ENCODE results near the gene MIB2. TPM values are rescaled to one million over a fixed set of nuclear protein-coding genes. Genes with fewer than 3 reads are reported as not detected.

MIB2 gene
- polyA plus RNA-seq, 4 donors, result 44.7 to 213 (median 116) TPM

- Histone ChIP-seq H3K27me3 (ENCODE audit: control insufficient read depth in 3 of 3, insufficient read depth in 3 of 3, low read length in 3 of 3) (peaks cover 0 to 38% (median 3%) of the 10 kb centered on the region in 3 donors), H3K4me3 (ENCODE audit: low read depth in 1 of 3, low read length in 3 of 3) (no peak overlapping the region), H3K36me3 (ENCODE audit: control insufficient read depth in 3 of 3, insufficient read depth in 2 of 3, low read depth in 1 of 3, low read length in 3 of 3) (peaks cover 0 to 2% (median 0%) of the 10 kb centered on the region in 3 donors), H3K9me3 (ENCODE audit: control insufficient read depth in 2 of 2, insufficient read depth in 1 of 2, low read depth in 1 of 2, low read length in 1 of 2) (no peaks in the 10 kb centered on the region), H3K27ac (ENCODE audit: low read depth in 1 of 3, low read length in 2 of 3) (no peak overlapping the region), H3K4me1 (ENCODE audit: control insufficient read depth in 3 of 3, insufficient read depth in 2 of 3, low read depth in 1 of 3, low read length in 2 of 3) (no peaks in the 10 kb centered on the region)
- WGBS, 3 donors, result 84 to 92% (median 91%) methylated on average over 10 to 17 of the region's 17 CpGs
- DNase-seq (no peak), FAIRE-seq (no peak)
These were observed 9.6 kb upstream of the MIB2 start for GRCh38 chr1:1605724-1606123.

GRCh38 chr1:1606232-1606631 is 9.1 kb upstream of the MIB2 start:
- H3K36me3 ChIP-seq (ENCODE audit: control insufficient read depth in 3 of 3, insufficient read depth in 2 of 3, low read depth in 1 of 3, low read length in 3 of 3), result peaks cover 0 to 2% (median 0%) of the 10 kb centered on the region in 3 donors
- DNase-seq (no peak), FAIRE-seq (no peak)
- no peaks in the 10 kb centered on the region for H3K9me3 ChIP-seq (ENCODE audit: control insufficient read depth in 2 of 2, insufficient read depth in 1 of 2, low read depth in 1 of 2, low read length in 1 of 2)
- H3K27ac ChIP-seq (ENCODE audit: low read depth in 1 of 3, low read length in 2 of 3), result no peak overlapping the region
- peaks cover 0 to 33% (median 3%) of the 10 kb centered on the region in 3 donors for H3K27me3 ChIP-seq (ENCODE audit: control insufficient read depth in 3 of 3, insufficient read depth in 3 of 3, low read length in 3 of 3)
- no peaks in the 10 kb centered on the region for H3K4me1 ChIP-seq (ENCODE audit: control insufficient read depth in 3 of 3, insufficient read depth in 2 of 3, low read depth in 1 of 3, low read length in 2 of 3)
- no peak overlapping the region for H3K4me3 ChIP-seq (ENCODE audit: low read depth in 1 of 3, low read length in 3 of 3)
- WGBS, 3 donors, result 74 to 82% (median 77%) methylated on average over 8 to 13 of the region's 13 CpGs

GRCh38 chr1:1609822-1610485 is 5.3 kb upstream of the MIB2 start:
- Histone ChIP-seq H3K36me3 (ENCODE audit: control insufficient read depth in 3 of 3, insufficient read depth in 2 of 3, low read depth in 1 of 3, low read length in 3 of 3) (peaks cover 0 to 2% (median 0%) of the 10 kb centered on the region in 3 donors), H3K9me3 (ENCODE audit: control insufficient read depth in 2 of 2, insufficient read depth in 1 of 2, low read depth in 1 of 2, low read length in 1 of 2) (no peaks in the 10 kb centered on the region), H3K27me3 (ENCODE audit: control insufficient read depth in 3 of 3, insufficient read depth in 3 of 3, low read length in 3 of 3) (peaks cover 0 to 1% (median 0%) of the 10 kb centered on the region in 3 donors), H3K4me3 (ENCODE audit: low read depth in 1 of 3, low read length in 3 of 3) (no peak overlapping the region), H3K27ac (ENCODE audit: low read depth in 1 of 3, low read length in 2 of 3) (no peak overlapping the region), H3K4me1 (ENCODE audit: control insufficient read depth in 3 of 3, insufficient read depth in 2 of 3, low read depth in 1 of 3, low read length in 2 of 3) (peaks cover 0 to 7% (median 0%) of the 10 kb centered on the region in 3 donors)
- FAIRE-seq (no peak), DNase-seq (no peak)
- 71 to 77% (median 76%) methylated on average over 12 of the region's 12 CpGs for WGBS, 3 donors

GRCh38 chr1:1610796-1611195 is 4.5 kb upstream of the MIB2 start:
- DNase-seq, result no peak
- 76 to 89% (median 84%) methylated on average over 9 of the region's 9 CpGs for WGBS, 3 donors
- peaks cover 0 to 7% (median 0%) of the 10 kb centered on the region in 3 donors for H3K4me1 ChIP-seq (ENCODE audit: control insufficient read depth in 3 of 3, insufficient read depth in 2 of 3, low read depth in 1 of 3, low read length in 2 of 3)
- H3K27me3 ChIP-seq (ENCODE audit: control insufficient read depth in 3 of 3, insufficient read depth in 3 of 3, low read length in 3 of 3), result no peaks in the 10 kb centered on the region
- H3K4me3 ChIP-seq (ENCODE audit: low read depth in 1 of 3, low read length in 3 of 3), result no peak overlapping the region
- no peak overlapping the region for H3K27ac ChIP-seq (ENCODE audit: low read depth in 1 of 3, low read length in 2 of 3)
- no peak for FAIRE-seq
- H3K9me3 ChIP-seq (ENCODE audit: control insufficient read depth in 2 of 2, insufficient read depth in 1 of 2, low read depth in 1 of 2, low read length in 1 of 2), result no peaks in the 10 kb centered on the region
- peaks cover 0 to 2% (median 0%) of the 10 kb centered on the region in 3 donors for H3K36me3 ChIP-seq (ENCODE audit: control insufficient read depth in 3 of 3, insufficient read depth in 2 of 3, low read depth in 1 of 3, low read length in 3 of 3)

- peaks cover 0 to 2% (median 2%) of the 10 kb centered on the region in 3 donors for H3K36me3 ChIP-seq (ENCODE audit: control insufficient read depth in 3 of 3, insufficient read depth in 2 of 3, low read depth in 1 of 3, low read length in 3 of 3)
- no peak overlapping the region for H3K27ac ChIP-seq (ENCODE audit: low read depth in 1 of 3, low read length in 2 of 3)
- H3K4me1 ChIP-seq (ENCODE audit: control insufficient read depth in 3 of 3, insufficient read depth in 2 of 3, low read depth in 1 of 3, low read length in 2 of 3), result peaks cover 0 to 15% (median 5%) of the 10 kb centered on the region in 3 donors
- 85 to 96% (median 87%) methylated on average over 3 of the region's 3 CpGs for WGBS, 3 donors
- DNase-seq (no peak), FAIRE-seq (no peak)
- no peaks in the 10 kb centered on the region for H3K9me3 ChIP-seq (ENCODE audit: control insufficient read depth in 2 of 2, insufficient read depth in 1 of 2, low read depth in 1 of 2, low read length in 1 of 2)
- H3K4me3 ChIP-seq (ENCODE audit: low read depth in 1 of 3, low read length in 3 of 3), result no peak overlapping the region
- H3K27me3 ChIP-seq (ENCODE audit: control insufficient read depth in 3 of 3, insufficient read depth in 3 of 3, low read length in 3 of 3), result no peaks in the 10 kb centered on the region
These were observed 3.2 kb upstream of the MIB2 start for GRCh38 chr1:1612104-1612400.

GRCh38 chr1:1613509-1614082 is 1.7 kb upstream of the MIB2 start:
- no peak for DNase-seq
- Histone ChIP-seq H3K27me3 (ENCODE audit: control insufficient read depth in 3 of 3, insufficient read depth in 3 of 3, low read length in 3 of 3) (no peaks in the 10 kb centered on the region), H3K9me3 (ENCODE audit: control insufficient read depth in 2 of 2, insufficient read depth in 1 of 2, low read depth in 1 of 2, low read length in 1 of 2) (no peaks in the 10 kb centered on the region), H3K4me1 (ENCODE audit: control insufficient read depth in 3 of 3, insufficient read depth in 2 of 3, low read depth in 1 of 3, low read length in 2 of 3) (peaks cover 0 to 15% (median 5%) of the 10 kb centered on the region in 3 donors), H3K27ac (ENCODE audit: low read depth in 1 of 3, low read length in 2 of 3) (peak overlapping the region in 1 of 3 donors; percentile 76), H3K4me3 (ENCODE audit: low read depth in 1 of 3, low read length in 3 of 3) (peak overlapping the region in 1 of 3 donors; percentile 100), H3K36me3 (ENCODE audit: control insufficient read depth in 3 of 3, insufficient read depth in 2 of 3, low read depth in 1 of 3, low read length in 3 of 3) (peaks cover 0 to 16% (median 2%) of the 10 kb centered on the region in 3 donors)
- no peak for FAIRE-seq
- 17 to 63% (median 32%) methylated on average over 11 of the region's 11 CpGs for WGBS, 3 donors

- peaks cover 0 to 24% (median 2%) of the 10 kb centered on the region in 3 donors for H3K36me3 ChIP-seq (ENCODE audit: control insufficient read depth in 3 of 3, insufficient read depth in 2 of 3, low read depth in 1 of 3, low read length in 3 of 3)
- H3K27me3 ChIP-seq (ENCODE audit: control insufficient read depth in 3 of 3, insufficient read depth in 3 of 3, low read length in 3 of 3), result no peaks in the 10 kb centered on the region
- DNase-seq, result peak; percentile 55 to 90
- WGBS, 3 donors, result 4 to 17% (median 7%) methylated on average over 30 of the region's 30 CpGs
- peak overlapping the region in 2 of 3 donors; percentile 76 to 100 for H3K27ac ChIP-seq (ENCODE audit: low read depth in 1 of 3, low read length in 2 of 3)
- H3K4me1 ChIP-seq (ENCODE audit: control insufficient read depth in 3 of 3, insufficient read depth in 2 of 3, low read depth in 1 of 3, low read length in 2 of 3), result peaks cover 0 to 15% (median 5%) of the 10 kb centered on the region in 3 donors
- H3K9me3 ChIP-seq (ENCODE audit: control insufficient read depth in 2 of 2, insufficient read depth in 1 of 2, low read depth in 1 of 2, low read length in 1 of 2), result no peaks in the 10 kb centered on the region
- FAIRE-seq, result no peak
- H3K4me3 ChIP-seq (ENCODE audit: low read depth in 1 of 3, low read length in 3 of 3), result peak overlapping the region; percentile 63 to 100 (median 95)
These were observed 921 bp upstream of the MIB2 start for GRCh38 chr1:1614204-1614953.

GRCh38 chr1:1614954-1615255 is 395 bp upstream of the MIB2 start:
- H3K27me3 ChIP-seq (ENCODE audit: control insufficient read depth in 3 of 3, insufficient read depth in 3 of 3, low read length in 3 of 3), result no peaks in the 10 kb centered on the region
- H3K4me1 ChIP-seq (ENCODE audit: control insufficient read depth in 3 of 3, insufficient read depth in 2 of 3, low read depth in 1 of 3, low read length in 2 of 3), result peaks cover 0 to 15% (median 5%) of the 10 kb centered on the region in 3 donors
- DNase-seq, result no peak
- H3K27ac ChIP-seq (ENCODE audit: low read depth in 1 of 3, low read length in 2 of 3), result peak overlapping the region in 2 of 3 donors; percentile 76 to 100
- peak overlapping the region; percentile 63 to 100 (median 95) for H3K4me3 ChIP-seq (ENCODE audit: low read depth in 1 of 3, low read length in 3 of 3)
- no peaks in the 10 kb centered on the region for H3K9me3 ChIP-seq (ENCODE audit: control insufficient read depth in 2 of 2, insufficient read depth in 1 of 2, low read depth in 1 of 2, low read length in 1 of 2)
- no peak for FAIRE-seq
- H3K36me3 ChIP-seq (ENCODE audit: control insufficient read depth in 3 of 3, insufficient read depth in 2 of 3, low read depth in 1 of 3, low read length in 3 of 3), result peaks cover 0 to 27% (median 2%) of the 10 kb centered on the region in 3 donors
- WGBS, 3 donors, result 0 to 1% (median 1%) methylated on average over 20 to 23 of the region's 23 CpGs
